ENCODE results near the gene NACC2.
A peak's percentile ranks its signal among the peaks of the same experiment; 100 is the strongest.

The NACC2 gene

GRCh38 chr9:135976531-135976930 lies 118.6 kb downstream of the NACC2 start:
- H3K36me3 ChIP-seq (ENCODE audit: insufficient read depth, low read length), result no peaks in the 10 kb centered on the region
- peaks cover 16% of the 10 kb centered on the region for H3K79me2 ChIP-seq (ENCODE audit: insufficient read depth, low read length)
- no peak for TF ChIP-seq EZH2phosphoT487 (IDR thresholded peaks at IDR 0.05; ENCODE audit: borderline replicate concordance)
- TF ChIP-seq, protein P1, sequence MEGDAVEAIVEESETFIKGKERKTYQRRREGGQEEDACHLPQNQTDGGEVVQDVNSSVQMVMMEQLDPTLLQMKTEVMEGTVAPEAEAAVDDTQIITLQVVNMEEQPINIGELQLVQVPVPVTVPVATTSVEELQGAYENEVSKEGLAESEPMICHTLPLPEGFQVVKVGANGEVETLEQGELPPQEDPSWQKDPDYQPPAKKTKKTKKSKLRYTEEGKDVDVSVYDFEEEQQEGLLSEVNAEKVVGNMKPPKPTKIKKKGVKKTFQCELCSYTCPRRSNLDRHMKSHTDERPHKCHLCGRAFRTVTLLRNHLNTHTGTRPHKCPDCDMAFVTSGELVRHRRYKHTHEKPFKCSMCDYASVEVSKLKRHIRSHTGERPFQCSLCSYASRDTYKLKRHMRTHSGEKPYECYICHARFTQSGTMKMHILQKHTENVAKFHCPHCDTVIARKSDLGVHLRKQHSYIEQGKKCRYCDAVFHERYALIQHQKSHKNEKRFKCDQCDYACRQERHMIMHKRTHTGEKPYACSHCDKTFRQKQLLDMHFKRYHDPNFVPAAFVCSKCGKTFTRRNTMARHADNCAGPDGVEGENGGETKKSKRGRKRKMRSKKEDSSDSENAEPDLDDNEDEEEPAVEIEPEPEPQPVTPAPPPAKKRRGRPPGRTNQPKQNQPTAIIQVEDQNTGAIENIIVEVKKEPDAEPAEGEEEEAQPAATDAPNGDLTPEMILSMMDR (conservative IDR thresholded peaks at IDR 0.05; ENCODE audit: low read length), result no peak
- H3K9me3 ChIP-seq (ENCODE audit: insufficient read depth, low read depth, low read length), result no peaks in the 10 kb centered on the region
- peaks cover 53% of the 10 kb centered on the region for H3K4me1 ChIP-seq (ENCODE audit: insufficient read depth, low read length, poor library complexity, severe bottlenecking)
- H2AFZ ChIP-seq (ENCODE audit: low read length), result no peak overlapping the region
- H4K20me1 ChIP-seq (ENCODE audit: insufficient read depth, low read length, poor library complexity, severe bottlenecking), result no peaks in the 10 kb centered on the region
- peak overlapping the region; percentile 76 for H3K4me3 ChIP-seq (ENCODE audit: low read length, poor library complexity, severe bottlenecking)
- no peaks in the 10 kb centered on the region for H3K27me3 ChIP-seq (ENCODE audit: insufficient read depth, low read length, poor library complexity, severe bottlenecking)
- peaks cover 8% of the 10 kb centered on the region for H3F3A ChIP-seq (ENCODE audit: low read depth)
- H3K4me2 ChIP-seq (ENCODE audit: low read depth, low read length, poor library complexity, severe bottlenecking), result peak overlapping the region; percentile 80
- H3K9me2 ChIP-seq (replicated peaks; ENCODE audit: low read depth, low read length), result no peaks in the 10 kb centered on the region
- peak overlapping the region; percentile 80 for H3K9ac ChIP-seq (ENCODE audit: low read depth, low read length, poor library complexity, severe bottlenecking)

- Histone ChIP-seq H3K9me3 (ENCODE audit: insufficient read depth, low read depth, low read length) (no peaks in the 10 kb centered on the region), H3K4me3 (ENCODE audit: low read length, poor library complexity, severe bottlenecking) (peak overlapping the region; percentile 76), H4K20me1 (ENCODE audit: insufficient read depth, low read length, poor library complexity, severe bottlenecking) (no peaks in the 10 kb centered on the region), H3K36me3 (ENCODE audit: insufficient read depth, low read length) (no peaks in the 10 kb centered on the region), H3K9ac (ENCODE audit: low read depth, low read length, poor library complexity, severe bottlenecking) (peak overlapping the region; percentile 80), H2AFZ (ENCODE audit: low read length) (no peak overlapping the region), H3K9me2 (replicated peaks; ENCODE audit: low read depth, low read length) (no peaks in the 10 kb centered on the region), H3K4me2 (ENCODE audit: low read depth, low read length, poor library complexity, severe bottlenecking) (peak overlapping the region; percentile 80), H3K4me1 (ENCODE audit: insufficient read depth, low read length, poor library complexity, severe bottlenecking) (peaks cover 49% of the 10 kb centered on the region), H3F3A (ENCODE audit: low read depth) (peaks cover 8% of the 10 kb centered on the region), H3K27me3 (ENCODE audit: insufficient read depth, low read length, poor library complexity, severe bottlenecking) (no peaks in the 10 kb centered on the region), H3K79me2 (ENCODE audit: insufficient read depth, low read length) (peaks cover 15% of the 10 kb centered on the region)
- TF ChIP-seq EZH2phosphoT487 (IDR thresholded peaks at IDR 0.05; ENCODE audit: borderline replicate concordance), result no peak
- TF ChIP-seq, protein P1 (conservative IDR thresholded peaks at IDR 0.05; ENCODE audit: low read length), result no peak
Observed at GRCh38 chr9:135975834-135976233, 119.3 kb downstream of the NACC2 start.

- H4K20me1 ChIP-seq (ENCODE audit: insufficient read depth, low read length, poor library complexity, severe bottlenecking), result no peaks in the 10 kb centered on the region
- H3K9ac ChIP-seq (ENCODE audit: low read depth, low read length, poor library complexity, severe bottlenecking), result no peak overlapping the region
- H3K4me3 ChIP-seq (ENCODE audit: low read length, poor library complexity, severe bottlenecking), result no peak overlapping the region
- H3K4me1 ChIP-seq (ENCODE audit: insufficient read depth, low read length, poor library complexity, severe bottlenecking), result peaks cover 34% of the 10 kb centered on the region
- peaks cover 6% of the 10 kb centered on the region for H3F3A ChIP-seq (ENCODE audit: low read depth)
- H3K9me3 ChIP-seq (ENCODE audit: insufficient read depth, low read depth, low read length), result no peaks in the 10 kb centered on the region
- no peaks in the 10 kb centered on the region for H3K27me3 ChIP-seq (ENCODE audit: insufficient read depth, low read length, poor library complexity, severe bottlenecking)
- H3K4me2 ChIP-seq (ENCODE audit: low read depth, low read length, poor library complexity, severe bottlenecking), result no peak overlapping the region
- peaks cover 9% of the 10 kb centered on the region for H3K79me2 ChIP-seq (ENCODE audit: insufficient read depth, low read length)
- no peaks in the 10 kb centered on the region for H3K36me3 ChIP-seq (ENCODE audit: insufficient read depth, low read length)
- TF ChIP-seq, protein P1 (conservative IDR thresholded peaks at IDR 0.05; ENCODE audit: low read length), result peak; percentile 57
- no peak for TF ChIP-seq EZH2phosphoT487 (IDR thresholded peaks at IDR 0.05; ENCODE audit: borderline replicate concordance)
- no peaks in the 10 kb centered on the region for H3K9me2 ChIP-seq (replicated peaks; ENCODE audit: low read depth, low read length)
- H2AFZ ChIP-seq (ENCODE audit: low read length), result no peak overlapping the region
Observed at GRCh38 chr9:135974220-135974573, 120.9 kb downstream of the NACC2 start.
